SW480 (cell line): ENCODE data around the gene TBCB.
"Not testable (repeated sequence)": the region's sequence is repeated elsewhere in the genome, so short reads cannot be mapped to it uniquely, and the experiment has no call there.

Experiments
- DNase-seq: peaks from one replicate; pipeline ENCODE4 v3.0.0-alpha.2; 2016; ENCODE audit warnings: low spot score

TBCB gene, protein sequence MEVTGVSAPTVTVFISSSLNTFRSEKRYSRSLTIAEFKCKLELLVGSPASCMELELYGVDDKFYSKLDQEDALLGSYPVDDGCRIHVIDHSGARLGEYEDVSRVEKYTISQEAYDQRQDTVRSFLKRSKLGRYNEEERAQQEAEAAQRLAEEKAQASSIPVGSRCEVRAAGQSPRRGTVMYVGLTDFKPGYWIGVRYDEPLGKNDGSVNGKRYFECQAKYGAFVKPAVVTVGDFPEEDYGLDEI

DNA sequence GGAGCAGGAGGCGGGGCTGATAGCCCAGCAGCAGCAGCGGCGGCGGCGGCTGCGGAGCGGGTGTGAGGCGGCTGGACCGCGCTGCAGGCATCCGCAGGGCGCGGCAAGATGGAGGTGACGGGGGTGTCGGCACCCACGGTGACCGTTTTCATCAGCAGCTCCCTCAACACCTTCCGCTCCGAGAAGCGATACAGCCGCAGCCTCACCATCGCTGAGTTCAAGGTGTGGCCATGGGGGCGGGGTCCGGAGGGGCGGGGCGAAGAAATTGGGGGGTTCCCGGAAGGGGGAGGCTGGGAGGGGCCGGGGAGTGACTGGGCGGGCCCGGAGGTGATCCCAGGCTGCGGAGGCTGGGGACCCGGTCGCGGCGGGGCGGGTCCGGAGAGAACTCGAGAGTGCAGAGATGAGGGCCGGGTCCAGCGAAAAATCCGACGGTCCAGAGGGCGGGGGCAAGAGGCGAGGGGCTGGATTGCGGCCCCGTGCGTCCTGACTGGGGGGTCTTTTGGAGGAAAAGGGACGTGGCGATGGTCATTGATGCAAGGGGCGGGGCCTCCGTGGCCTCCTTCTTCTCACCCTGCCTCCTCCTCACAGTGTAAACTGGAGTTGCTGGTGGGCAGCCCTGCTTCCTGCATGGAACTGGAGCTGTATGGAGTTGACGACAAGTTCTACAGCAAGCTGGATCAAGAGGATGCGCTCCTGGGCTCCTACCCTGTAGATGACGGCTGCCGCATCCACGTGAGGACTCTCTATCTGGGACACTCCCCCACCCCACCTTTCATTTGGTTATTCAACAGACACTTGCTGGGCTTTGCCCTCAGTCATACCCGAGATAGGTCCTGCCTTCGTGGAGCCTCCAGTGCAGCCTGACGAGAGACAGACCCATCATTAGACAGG lies at the start of gene TBCB:
Gene TBCB, plus strand, starts transcription at position 16 of the 891 bp plus-strand sequence. Its CDS starts 93 bp downstream, at position 109.
- DNase-seq: peak; percentile 23

DNA sequence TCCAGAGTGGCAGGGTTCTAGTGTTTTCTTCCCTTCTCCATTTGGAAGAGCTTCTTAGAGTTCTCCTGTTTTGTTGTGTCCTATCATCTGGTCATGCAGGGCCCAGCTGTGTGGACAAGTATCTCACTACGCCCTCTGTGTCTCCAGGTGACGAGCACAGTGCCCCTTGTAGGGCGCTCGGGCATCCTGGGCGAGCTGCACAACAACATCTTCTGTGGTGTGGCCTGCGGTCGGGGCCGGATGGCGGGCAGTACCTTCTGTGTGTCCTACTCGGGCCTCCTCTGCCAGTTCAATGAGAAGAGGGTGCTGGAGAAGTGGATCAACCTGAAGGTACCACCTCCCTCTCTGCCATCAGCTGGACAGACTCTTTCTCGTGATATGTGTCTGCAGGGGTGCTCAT lies 47.6 kb upstream of the TBCB start:
- no peak for DNase-seq

DNA sequence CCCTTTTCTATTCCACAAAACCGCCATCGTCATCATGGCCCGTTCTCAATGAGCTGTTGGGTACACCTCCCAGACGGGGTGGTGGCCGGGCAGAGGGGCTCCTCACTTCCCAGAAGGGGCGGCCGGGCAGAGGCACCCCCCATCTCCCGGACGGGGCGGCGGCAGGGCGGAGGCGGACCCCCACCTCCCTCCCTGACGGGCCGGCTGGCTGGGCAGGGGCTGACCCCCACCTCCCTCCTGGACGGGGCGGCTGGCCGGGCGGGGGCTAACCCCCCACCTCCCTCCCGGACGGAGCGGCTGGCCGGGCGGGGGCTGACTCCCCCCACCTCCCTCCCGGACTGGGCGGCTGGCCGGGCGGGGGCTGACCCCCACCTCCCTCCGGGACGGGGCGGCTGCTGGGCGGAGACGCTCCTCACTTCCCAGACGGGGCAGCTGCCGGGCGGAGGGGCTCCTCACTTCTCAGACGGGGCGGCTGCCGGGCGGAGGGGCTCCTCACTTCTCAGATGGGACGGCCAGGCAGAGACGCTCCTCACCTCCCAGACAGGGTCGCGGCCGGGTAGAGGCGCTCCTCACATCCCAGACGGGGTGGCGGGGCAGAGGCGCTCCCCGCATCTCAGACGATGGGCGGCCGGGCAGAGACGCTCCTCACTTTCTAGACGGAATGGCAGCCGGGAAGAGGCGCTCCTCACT lies 46.3 kb upstream of the TBCB start:
- DNase-seq: not testable (repeated sequence)

DNA sequence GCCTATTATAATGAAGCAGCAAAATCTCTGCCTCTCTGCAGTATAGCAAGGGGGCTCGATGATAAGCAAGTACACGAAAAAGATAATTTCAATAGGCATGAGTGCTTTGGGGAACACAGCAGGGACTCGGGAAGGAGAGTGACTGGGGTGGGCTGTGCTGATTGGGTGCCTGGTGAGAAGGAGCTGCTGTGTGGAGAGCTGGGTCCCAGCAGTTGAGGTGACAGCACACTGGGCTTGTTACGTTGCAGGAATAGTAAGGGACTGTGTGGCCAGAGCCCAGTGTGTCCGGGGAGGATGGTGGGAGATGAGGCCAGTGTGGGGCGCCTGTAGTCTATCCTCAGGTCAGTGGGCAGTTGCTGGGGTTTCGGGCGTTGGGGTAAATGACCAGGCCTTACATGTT lies 43.2 kb upstream of the TBCB start:
- DNase-seq: no peak

DNA sequence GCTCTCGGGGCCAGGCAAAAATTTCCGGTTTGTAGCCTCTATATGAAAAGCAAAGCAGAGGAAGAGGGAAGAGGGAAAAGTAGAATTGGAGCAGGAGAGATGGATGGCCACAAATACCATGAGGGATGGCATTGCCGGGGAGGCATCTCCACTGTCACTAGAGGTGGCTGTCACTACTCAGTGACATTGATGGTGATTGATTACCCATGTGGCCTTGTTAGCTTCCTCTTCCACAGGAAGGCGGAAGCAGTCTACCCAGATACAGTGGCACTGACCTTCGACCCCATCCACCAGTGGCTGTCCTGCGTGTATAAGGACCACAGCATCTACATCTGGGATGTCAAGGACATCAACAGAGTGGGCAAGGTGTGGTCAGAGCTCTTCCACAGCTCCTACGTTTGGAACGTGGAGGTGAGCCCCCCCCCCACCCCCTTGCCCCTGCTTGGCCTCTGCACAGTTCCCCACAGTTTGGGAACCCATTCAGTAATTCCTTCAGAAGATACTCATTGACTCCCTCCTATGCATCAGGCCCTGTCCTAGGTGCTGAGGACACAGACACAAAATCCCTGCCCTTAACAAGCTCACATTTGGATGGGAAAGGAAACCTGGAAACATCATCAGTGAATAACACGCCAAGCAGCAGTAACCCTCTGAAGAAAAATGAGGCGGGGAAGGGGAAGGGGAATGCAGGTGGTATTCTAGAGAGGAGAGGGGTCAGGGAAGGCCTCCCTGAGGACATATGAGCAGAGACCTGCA lies 42.0 kb upstream of the TBCB start:
- DNase-seq: no peak

DNA sequence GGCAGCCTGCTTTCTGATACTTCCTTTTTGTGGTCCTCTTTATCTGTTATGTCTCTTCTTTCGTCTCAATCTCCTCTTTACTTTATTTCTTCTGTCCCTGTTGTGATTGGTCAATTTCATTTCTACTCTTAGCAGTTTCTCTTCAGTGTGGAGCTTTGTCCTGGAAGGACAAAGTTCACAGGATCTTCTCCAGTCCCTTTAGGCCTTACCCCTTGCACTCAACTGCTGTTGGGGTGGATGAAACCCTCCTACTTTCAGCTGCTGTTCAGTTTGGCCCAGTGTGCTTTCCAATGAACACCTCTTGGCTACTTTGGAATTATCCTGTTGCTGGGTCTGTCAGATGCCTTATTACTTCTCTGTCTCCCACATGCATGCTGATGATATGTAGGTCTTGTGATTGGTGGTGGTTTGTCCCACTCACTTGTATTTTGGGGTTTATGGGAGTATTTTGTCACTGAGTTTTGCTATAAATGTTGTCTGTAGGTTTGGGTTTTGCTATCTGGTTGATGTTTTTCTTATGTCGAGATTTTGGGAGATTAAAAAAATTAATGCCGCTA lies 35.8 kb upstream of the TBCB start:
- no peak for DNase-seq

DNA sequence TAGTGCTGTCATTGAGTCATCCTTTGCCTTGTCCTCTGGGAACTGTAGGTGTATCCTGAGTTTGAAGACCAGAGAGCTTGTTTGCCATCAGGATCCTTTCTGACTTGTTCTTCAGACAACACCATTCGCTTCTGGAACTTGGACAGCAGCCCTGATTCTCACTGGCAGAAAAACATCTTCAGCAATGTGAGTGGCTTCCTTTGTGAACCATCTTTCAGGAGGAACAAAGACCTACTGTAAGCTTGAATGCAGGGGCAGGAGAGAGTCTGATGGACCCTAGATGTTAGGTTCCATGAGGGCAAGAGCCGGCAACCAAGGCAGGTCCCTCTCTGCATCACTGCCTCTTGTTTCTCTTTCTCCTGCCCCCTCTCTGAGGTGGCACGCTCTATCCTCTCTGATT lies 33.9 kb upstream of the TBCB start:
- no peak for DNase-seq

DNA sequence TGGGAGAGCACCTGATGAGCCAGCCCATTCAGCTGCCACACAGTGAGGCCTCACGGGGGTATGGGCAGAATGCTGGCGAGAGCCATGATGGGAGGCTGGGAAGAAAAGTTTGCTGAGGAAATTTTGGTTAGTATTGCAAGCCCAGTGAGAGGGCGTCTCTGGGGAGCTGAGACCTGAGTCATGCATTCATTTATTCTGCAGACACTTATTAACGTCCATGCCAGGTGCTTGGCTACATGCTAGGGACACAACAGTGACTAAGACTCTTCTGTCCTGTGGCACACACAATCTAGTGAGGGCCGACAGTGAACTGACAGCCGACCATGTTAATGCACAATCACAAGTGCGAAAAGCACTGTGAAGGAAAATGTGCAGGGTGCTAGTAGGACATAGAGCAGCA lies 33.4 kb upstream of the TBCB start:
- no peak for DNase-seq

DNA sequence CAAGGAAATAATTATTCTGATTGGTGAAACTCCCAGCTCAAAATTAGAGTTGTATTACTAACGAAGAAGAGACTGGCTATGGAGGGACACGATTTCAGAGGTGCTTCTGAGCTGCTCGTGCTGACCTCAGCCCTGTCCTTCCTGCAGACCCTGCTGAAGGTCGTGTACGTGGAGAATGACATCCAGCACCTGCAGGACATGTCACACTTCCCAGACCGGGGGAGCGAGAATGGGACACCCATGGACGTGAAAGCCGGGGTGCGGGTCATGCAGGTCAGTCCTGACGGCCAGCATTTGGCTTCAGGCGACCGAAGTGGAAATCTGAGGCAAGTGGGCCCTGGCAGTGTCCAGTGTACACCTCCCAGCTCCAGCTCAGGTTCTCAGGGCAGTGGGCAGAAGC lies 32.4 kb upstream of the TBCB start:
- DNase-seq: no peak

DNA sequence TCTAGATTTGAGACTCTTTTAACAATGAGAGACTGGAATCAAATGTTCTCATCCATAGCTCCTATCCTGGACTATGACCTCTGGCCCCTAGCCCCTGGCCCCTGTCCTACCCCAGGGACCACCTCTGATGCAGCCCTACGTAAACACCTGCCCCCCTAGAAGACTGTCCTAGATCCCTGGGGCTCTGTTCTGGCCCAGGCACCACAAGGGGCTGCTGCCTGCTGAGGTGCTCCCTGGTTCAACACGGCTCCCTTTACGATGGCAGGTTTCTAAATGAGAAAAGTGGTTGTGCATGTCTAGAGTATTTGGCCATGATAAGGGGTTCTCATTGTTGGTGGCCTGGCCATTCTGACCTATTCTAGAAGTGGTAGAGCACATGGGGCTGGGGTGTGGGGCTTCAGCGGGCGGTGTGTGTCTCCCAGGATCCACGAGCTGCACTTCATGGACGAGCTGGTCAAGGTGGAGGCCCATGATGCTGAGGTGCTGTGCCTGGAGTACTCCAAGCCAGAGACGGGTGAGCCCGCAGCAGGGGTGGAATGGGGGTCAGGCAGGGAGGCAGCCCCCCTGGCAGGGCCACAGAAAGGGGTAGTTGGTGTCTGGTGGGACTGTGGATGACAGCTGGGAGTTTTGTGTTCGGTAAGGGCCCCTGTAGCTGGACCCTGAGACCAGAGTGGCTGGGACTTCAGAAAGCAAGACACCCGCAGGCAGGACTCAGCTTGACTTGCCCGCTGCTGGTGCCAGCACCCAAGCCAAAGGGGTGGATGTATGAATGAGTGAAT lies 30.8 kb upstream of the TBCB start:
- no peak for DNase-seq

DNA sequence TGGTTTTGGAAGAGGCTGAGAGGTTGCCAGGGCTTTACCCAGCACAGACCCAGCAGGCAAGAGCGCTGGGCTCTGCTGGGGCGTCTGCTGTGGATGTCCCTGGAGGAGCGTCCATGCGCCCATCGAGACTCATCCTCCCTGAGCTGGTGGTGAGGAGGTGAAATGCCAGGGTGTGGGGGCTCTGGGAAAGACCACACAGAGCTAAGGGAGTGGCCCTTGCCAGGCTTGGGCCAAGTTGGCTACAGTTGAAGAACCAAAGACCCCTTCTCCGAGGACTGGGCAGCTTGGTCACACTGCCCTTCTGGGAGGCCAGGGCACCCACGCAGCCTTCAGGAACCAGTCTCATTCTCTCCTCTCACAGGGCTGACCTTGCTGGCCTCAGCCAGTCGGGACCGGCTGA lies 28.9 kb upstream of the TBCB start:
- DNase-seq: no peak

DNA sequence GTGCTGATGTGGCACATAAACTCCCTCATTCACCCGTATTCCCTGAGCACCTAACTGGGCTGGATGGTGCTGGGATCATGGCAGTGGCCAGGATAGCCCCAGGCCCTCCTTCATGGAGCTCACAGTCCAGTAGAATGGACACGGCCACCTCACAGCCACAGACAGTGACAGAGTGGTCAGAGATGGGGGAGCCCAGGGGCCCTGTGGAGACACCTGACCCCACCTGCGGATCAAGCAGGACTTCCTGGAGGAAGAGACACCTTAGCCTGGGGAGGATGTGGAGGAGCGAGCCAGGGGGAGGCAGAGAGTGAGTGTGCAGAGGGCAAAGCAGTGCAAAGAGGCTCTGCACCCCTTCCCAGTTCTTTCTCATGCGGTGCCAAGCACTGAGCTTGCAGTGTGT lies 25.4 kb upstream of the TBCB start:
- DNase-seq: no peak

DNA sequence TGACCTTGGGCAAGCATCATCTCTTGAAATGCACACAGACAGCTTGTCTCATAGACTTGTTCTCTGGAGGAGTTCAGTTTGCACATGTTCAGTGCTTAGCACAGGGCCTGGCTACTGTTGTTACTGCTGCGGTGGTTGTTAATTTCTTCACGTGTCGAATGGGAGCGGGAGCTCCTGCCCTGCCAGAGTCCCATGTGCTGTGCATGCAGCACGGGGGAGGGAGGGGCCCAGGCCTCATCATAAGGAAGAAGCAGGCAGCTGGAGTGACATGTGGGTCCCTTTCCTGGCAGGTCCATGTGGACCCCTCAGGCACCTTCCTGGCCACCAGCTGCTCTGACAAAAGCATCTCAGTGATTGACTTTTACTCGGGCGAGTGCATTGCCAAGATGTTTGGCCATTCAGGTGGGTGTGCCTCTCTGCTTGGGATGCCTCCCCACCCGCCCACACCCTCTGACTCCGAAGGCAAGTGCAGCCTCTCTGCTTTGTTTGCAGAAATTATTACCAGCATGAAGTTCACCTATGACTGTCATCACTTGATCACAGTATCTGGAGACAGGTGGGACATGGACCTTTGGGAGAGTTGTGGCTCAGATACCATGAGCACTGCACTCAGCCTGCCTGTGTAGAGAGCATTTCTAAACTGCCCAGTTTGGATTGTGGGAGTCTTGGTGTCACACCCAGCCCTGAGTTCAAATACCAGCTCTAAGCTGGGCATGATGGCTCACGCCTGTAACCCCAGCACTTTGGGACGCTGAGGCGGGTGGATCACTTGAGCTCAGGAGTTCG lies 24.2 kb upstream of the TBCB start:
- no peak for DNase-seq

DNA sequence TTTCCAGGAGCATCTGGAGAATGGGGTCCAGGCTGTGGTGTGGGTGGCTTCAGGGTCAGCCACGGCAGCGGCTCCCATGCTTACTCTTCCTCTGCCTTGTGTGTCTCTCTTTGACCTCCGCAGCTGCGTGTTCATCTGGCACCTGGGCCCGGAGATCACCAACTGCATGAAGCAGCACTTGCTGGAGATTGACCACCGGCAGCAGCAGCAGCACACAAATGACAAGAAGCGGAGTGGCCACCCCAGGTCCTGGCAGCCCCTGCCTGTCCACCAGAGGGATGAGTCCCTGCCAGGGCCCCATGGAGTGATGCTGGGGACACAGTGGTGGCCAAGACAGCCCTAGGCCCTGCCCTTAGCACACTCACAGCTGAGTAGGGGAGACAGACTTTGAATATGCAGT lies 22.7 kb upstream of the TBCB start:
- DNase-seq: no peak

DNA sequence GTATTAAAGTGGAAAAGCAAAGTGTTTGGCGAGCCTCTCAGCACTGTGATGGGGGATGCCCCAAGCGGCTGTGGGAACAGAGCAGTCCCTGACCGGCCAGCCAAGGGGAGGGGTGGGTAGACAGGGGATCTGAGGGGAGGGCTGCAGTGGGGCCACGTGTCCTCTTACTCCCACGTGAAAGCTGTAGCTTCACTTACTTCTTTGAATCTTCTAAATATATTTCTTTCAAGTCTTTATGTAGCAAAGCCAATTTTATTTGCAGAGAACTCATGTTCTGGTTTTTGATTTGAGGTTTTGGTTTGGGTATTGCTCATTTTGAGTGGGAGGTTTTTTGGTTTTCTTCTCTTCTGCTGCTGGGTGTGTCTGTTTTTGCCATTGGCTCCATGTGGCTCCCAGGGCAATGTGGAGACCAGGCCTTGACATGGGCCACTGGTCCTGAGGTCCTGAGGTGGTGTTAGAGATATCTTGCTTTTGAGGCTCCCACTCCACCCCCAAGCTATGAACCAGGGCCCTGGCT lies 22.1 kb upstream of the TBCB start:
- no peak for DNase-seq

DNA sequence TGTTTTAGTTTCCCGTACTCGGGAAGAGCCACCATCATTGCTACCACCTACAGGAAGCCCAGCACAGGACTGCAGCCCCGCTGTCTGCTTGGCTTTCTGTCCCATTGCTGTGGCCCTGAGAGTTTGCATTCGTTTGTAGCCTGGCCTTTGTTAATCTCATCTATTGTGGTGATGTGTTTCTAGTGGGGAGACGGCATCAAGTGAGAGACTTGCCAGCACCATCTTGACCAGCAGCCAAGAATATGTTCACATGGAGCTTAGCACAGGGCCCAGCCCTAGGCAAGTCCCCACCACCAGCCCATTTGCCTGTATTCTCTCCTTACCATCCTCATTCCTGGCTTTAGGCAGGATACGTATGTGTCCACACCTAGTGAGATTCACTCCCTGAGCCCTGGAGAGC lies 21.6 kb upstream of the TBCB start:
- no peak for DNase-seq

DNA sequence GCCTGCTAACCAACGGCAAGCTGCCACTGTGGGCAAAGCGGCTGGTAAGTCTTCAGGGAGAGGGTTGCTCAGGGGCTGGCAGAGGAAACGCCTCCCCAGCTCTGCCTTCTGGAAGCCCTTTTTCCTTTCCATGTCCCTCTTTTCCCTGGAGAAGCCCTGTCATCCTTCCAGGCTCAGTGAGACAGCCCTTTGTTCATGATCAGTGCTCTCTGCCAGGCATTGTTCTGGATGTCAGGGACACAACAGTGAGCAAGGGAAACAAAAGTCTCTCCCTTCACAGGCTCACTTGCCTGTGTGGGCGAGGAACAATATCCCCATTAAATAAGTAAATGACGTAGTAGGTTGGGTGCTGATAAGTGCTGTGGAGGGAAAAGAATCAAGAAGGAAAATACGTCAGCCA lies 18.2 kb upstream of the TBCB start:
- DNase-seq: no peak

DNA sequence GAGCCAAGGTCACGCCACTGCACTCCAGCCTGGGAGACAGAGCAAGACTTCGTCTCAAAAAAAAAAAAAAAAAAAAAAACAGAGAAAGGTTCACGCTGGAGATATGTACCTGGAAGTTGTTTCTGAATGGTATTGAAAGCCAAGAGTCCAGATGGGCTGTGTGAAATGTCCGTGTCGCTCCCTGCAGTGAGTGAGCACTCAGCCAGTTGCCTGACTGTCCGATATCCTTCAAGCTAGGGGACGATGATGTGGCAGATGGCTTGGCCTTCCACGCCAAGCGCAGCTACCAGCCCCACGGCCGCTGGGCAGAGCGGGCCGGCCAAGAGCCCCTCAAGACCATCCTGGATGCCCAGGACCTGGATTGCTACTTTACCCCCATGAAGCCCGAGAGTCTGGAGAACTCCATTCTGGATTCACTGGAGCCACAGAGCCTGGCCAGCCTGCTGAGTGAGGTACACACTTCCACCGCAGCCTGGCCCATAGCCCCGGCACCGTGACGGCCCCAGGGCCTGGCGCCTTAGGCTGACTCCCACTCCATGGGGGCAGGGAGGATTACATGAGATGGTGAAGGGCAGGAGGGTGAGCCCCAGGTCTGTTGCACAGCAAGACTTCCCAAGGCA lies 16.0 kb upstream of the TBCB start:
- no peak for DNase-seq

DNA sequence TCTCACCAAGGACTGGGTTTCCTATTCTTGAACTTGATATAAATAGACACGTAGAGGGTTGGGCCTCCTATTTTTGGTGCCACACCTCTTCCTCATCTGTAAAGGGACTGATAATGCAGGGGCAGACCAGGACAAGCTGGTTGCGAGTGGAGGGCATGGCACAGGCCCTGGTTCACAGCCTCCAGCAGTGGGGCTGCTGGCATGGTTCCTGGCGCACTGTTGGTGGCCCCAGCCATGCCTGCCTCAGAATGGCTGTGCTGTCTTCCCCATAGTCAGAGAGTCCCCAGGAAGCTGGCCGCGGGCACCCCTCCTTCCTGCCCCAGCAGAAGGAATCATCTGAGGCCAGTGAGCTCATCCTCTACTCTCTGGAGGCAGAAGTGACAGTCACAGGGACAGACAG lies 14.8 kb upstream of the TBCB start:
- DNase-seq: no peak
